GM18508 (cell line): ENCODE measurements around the gene ACSF2.

ENCODE experiments used
- ATAC-seq: cut with Tn5 transposase; IDR thresholded peaks from one replicate; pipeline ENCODE4 v1.9.1; 2021; ENCODE audit warnings: moderate number of reproducible peaks; ENCODE audit not compliant: insufficient read depth, unreplicated experiment

ACSF2 gene

DNA sequence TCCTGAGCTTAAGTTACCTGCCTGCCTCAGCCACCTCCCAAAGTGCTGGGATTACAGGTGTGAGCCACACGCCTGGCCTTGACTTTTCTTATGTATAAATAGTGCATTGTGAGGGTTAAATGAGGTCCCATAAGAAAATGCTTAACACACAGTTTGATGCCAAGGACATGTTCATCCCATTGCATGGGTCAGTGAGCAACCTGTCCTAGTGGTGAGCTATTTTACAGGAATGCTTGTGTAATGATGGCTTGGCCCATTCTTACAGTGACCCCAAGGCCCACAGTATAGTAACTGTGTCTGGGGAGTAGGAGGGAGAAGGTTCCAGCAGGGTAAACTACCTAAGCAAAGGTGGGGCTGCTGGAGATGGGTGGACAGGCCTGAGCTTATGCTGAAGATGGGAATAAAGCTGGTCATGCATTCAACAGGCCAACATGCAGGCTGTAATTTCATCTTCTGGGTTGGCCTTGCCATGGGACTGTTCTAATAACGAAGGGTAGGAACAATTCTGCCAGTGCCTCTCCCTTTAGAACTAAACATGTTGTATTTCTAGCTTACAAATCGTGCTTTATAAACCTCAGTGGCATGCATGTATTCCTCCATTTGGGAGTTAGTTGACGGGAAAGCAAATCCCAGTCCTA is 6.2 kb downstream of the ACSF2 start:
- ATAC-seq: no peak

DNA sequence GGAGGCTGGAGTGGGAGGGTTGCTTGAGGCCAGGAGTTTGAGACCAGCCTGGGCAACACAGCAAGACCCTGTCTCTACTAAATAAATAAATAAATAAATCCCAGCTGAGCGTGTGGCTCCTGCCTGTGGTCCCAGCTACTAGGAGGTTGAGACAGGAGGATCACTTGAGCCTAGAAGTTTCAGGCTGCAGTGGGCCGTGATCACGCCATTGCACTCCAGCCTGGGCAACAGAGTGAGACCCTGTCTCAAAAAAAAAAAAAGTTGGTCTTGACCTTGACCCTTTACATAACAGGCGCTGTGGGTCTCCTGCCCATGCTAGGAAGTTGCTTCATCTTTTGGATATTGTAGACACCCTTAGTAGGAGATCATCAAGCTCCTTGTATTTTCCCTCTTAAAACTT is 11.4 kb downstream of the ACSF2 start:
- no peak for ATAC-seq

DNA sequence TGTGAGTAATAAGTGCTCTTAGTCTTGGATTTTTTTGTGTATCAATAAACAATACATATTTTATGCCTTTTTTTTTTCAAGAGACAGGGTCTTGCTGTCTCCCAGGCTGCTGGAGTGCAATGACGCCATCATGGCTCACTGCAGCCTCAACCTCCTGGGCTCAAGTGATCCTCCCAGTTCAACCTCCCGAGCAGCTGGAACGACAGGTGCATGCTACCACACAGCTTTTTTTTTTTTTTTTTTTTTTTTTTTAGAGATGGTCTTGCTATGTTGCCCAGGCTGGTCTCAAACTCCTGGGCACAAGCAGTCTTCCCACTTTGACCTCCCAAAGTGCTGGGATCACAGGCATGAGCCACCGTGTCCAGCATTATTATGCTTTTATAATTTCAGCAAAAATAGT is 13.0 kb downstream of the ACSF2 start:
- no peak for ATAC-seq

DNA sequence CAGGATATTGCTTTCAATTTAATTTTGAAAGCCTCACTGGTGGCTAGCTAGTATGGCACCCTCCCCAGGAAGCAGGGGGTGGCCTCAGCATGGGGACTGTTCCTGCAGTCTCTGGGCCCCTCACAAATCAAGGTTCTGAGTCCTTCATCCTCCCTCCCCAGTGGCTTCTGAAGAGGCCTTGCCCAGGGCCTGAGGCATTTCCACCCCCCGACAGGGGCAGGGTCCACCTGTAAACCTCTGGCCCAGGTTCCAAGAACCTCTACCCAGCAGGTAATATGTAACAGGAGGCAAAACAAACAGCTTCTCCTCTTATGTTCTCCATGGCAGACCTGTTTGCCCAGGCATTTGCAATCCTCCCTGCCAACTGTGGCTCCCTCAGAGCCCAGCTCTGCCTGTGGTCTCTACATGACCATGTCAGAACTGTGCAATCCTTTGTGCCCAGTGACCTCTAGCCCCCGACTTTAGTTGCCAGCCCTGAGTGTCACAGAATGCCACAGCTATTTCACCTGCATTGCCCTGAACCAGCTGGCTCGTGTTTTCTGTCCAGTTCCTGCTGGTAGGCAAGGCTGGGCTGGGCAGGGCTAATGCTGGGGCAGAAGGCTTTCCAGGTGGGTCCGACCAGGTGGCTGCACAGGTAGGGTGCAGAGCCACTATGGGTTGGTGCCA is 14.3 kb downstream of the ACSF2 start:
- no peak for ATAC-seq

DNA sequence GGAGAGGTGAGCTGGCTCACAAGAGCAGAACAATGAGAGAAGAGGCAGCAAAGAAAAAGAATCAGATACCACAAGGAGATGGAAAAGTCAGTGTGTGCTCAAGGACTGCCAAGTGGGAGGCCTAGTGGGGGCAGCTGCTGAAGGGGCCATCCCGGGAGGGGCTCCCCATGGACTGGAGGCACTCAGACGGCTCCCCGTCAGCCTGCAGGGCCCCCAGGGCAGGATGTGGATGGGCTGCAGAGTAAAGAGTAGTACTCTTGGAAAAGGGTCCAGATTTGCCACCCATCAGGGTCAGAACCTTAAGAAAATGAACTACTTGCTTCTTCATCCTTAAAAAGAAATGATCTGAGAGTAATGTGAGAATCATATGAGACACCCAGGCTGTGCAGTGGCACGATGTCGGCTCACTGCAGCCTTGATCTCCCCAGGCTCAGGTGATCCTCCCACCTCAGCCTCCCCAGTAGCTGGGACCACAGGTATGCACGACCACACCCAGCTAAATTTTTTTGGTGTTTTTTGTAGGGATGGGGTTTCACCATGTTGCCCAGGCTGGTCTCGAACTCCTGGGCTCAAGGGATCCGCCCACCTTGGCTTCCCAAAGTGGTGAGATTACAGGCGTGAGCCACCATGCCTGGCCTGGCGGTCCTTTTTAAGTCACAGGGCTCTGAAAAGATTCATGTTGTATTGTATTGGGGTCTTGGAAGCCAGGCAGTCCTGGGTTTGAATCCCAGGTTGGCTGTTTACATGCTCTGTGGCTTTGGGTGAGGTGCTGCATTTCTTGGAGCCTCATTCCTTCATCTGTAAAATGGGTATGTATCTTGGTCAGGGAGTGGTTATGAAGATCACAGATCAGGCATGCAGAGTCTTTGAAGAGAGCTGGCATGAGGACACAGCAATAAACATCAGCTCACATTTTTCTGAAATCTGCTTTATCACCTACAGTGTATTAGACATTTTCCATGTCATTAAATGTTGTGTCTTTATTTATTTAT is 15.1 kb downstream of the ACSF2 start:
- ATAC-seq: no peak

DNA sequence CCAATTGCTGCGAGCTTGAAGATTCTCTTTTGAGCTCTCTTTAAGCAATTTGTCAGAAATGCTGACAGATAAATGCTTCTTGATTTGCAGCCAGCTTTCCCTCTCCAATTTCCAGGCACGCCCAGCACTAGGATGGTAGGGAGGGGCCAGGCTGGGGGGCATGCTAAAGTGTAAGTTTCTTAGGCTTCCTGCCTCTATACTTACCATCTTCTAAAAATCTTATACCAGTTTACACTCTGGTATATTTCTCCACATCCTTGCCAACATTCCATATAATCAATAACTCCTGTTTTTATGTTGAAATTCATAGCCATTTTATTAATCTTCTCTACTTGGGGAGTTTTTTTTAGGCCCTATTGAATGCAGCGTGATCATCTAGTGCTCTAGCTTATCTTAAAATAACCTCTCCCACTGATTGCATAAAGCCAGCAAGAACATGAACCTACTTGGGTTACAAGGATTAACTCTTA is 17.5 kb downstream of the ACSF2 start:
- no peak for ATAC-seq

DNA sequence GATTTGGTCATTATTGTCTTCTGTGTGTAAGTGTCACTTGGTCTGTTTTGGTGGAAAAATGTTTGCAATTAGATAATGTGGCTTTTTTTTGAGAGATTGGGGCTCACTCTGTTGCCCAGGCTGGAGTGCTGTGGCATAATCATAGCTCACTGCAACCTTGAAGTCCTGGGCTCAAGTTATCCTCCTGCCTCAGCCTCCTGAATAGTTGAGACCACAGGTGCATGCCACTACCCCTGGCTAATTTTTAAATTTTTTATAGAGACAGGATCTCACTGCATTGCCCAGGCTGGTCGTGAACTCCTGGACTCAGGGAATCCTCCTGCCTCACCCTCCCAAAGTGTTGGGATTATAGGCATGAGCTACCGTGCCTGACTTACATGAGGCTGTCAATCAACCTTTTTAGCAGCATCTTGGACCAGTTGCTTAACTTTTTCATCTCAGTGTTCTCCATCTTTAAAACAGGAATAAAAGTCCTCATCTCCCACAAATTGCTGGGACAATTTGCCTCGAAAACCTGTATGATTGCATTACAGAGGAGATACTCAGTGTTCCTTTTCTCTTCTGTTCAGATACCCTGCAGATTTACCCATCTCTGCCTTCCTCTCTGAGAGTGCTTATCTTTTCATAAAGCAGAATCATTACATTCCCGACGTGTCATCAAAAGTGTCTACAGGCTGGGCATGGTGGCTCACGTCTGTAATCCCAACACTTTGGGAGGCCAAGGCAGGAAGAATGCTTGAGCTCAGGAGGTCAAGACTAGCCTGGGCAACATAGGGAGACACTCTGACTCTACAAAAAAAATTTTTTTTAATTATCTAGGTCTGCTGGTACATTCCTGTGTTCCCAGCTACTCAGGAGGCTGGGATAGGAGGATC is 19.1 kb downstream of the ACSF2 start:
- no peak for ATAC-seq

DNA sequence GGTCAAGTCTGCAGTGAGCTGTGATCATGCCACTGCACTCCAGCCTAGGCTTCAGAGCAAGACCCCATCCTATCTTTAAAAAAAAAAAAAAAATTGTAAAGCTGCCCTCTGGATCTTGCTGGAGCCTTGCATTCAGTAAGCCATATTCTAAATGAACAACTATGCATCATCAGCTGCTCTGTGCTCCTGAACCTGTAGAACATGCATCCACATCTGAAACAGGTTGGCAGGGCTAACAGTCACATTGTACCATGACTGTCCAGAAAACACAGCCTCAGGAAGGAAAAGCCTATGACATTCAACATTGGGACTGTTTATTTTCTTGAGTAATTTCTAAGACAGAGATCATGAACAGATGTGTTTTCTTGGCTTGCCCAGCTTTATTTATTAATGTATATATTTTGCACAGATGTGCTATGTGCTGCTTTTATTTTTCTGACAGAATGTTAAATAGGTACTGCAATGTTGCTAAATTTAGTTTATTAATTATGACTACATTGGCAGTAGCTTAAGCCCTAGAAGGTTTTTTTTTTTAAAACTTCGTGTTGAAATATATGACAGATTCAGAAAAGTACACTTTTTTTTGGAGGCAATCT is 19.8 kb downstream of the ACSF2 start:
- ATAC-seq: no peak

DNA sequence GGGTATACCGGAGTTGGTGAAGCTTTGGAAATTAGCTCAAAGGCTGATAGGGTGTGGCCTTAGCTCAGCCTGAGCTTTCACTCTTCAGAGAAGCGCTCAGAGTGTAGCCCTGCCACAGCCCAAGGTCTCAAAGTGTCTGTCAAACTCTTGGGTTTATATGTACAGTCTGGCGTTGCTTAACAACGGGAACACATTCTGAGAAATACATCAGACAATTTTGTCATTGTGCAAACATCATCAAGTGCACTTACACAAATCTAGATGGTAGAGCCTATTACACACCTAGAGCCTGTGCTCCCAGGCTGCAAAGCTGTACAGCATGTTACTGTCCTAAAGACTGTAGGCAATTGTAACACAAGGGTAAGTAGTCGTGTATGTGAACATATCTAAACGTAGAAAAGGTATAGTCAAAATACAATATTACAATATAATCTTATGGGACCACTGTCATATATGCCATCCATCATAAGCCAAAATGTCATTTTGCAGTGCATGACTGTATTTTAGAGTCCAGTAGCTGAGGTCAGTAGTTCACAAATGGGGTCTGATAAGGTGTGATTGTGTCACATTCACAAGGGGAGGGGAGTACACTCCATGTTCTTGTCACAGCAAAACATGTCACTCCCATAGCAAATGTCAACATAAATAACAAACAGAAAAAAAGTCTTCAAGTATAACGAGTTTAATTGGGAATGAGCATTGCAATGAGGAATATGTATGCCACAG is 22.0 kb downstream of the ACSF2 start:
- no peak for ATAC-seq

DNA sequence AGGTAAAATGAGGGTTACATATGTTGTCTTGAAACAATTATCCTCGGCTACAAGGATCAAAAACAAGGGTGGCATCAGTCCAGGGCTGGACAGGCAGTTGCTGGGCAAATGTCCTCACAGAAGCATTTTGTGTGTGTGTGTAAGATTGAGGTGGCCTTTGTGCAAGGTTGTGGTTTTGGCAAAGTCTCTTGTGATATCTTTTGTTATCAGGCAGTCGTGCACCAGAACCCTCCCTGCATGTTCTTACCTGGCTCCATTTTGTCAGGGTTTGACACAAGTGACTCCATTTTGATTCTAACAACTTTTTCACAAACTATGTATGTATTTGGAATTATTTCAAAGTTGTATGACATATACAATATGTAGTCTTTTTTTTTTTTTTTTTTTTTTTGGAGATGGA is 22.6 kb downstream of the ACSF2 start:
- ATAC-seq: no peak

DNA sequence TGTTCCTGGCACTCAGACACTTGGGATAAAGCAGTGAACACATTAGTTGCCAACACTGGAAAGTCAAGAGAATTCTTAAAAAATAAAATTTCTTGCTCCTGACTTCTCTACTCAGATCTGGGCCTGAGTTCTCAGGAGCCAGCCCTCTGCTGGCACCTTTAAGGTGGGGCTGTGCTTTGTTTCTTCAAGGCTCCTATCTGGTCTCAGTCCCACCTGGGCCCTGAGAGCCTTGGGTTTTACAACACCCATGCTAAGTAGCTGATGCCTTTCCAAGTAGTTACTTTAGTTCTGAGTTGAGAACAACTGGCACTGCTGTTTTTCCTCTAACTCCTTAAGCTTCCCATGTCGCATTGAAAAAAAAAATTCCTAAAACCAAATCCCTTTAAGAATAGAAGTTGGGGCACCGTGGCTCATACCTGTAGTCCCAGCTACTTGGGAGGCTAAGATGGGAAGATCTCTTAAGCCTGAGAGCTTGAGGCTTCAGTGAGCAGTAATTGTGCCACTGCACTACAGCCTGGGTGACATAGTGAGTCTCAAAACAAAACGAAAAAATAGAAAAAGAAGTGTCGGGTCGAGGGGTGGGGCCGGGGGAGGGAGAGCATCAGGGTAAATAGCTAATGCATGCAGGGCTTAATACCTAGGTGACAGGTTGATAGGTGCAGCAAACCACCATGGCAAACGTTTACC is 26.1 kb downstream of the ACSF2 start:
- no peak for ATAC-seq

DNA sequence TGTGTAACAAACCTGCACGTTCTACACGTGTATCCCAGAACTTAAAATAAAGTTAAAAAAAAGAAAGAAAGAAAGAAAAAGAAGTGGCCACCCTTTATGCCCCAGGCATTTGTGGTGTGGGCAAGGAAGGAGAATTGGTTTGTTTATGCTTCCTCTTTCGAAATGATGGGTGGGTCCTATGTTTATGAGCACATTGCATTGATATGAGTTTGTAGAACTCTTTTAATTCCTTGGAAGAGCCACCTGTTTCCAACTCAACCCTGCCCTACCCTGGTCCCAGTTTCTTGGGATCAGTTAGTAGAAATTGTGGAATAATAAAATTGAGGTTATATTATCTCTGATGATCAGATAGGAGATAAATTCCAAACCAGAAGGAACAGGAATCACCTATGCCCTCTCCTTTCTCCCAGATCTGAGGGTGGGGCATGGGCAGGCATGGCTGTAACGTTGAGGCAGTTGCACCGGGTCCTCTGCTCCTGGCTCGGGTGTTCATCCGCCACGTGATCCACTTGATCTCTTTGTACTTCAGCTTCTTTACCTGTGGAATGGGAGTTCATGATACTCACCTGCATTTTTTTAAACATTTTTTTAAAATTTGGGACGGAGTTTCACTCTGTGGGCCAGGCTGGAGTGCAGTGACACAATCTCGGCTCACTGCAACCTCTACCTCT is 26.7 kb downstream of the ACSF2 start:
- no peak for ATAC-seq

DNA sequence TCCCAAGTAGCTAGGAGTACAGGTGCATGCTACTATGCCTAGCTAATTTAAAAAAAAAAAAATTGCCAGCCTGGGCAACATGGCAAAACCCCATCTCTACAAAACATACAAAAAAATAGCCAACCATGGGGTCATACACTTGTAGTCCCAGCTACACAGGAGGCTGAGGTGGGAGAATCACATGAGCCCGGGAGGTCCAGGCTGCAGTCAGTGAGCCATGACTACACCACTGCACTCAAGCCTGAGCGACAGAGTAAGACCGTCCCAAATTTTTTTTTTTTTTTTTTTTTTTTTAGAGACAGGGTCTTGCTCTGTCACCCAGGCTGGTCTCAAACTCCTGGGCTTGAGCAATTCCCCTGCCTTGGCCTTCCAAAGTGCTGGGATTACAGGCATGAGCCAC is 27.9 kb downstream of the ACSF2 start:
- ATAC-seq: no peak

DNA sequence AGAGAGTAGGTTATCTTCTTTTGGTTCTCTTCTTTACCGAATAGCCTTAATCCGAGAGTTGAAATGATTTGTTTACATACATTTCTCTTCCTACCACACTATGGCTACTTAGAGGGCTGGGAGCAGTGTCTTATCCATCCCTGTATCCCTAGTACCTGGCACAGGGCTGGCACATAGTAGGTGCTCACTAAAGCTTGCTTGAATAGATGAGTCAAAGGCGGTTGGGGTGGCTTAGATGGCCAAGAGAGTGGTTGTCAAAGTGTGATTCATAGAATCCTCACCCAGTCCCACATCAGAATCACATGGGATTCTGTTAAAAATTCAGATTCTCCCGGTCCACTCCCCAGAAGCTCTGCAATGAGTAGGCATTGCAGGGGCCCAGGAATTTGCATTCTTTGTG is 31.6 kb downstream of the ACSF2 start:
- no peak for ATAC-seq

DNA sequence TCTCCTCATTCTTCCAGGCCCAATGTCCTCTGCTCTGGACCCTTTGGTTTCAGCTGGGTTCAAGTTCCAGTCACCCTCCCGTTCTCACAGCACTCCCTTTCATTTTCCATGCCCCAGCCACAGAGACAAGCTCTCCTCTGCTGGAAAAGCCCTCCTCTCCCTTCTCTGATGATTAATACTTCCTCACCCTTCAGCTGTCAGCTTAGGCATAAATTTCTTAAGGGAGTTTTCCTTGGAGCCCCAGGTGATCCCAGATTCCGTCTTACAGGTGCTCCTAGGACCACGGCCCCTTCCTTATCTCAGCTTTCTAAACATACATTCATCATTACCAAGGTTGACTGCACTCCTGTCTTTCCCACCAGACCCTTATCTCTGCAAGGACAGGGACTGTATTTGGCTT is 32.3 kb downstream of the ACSF2 start:
- no peak for ATAC-seq

DNA sequence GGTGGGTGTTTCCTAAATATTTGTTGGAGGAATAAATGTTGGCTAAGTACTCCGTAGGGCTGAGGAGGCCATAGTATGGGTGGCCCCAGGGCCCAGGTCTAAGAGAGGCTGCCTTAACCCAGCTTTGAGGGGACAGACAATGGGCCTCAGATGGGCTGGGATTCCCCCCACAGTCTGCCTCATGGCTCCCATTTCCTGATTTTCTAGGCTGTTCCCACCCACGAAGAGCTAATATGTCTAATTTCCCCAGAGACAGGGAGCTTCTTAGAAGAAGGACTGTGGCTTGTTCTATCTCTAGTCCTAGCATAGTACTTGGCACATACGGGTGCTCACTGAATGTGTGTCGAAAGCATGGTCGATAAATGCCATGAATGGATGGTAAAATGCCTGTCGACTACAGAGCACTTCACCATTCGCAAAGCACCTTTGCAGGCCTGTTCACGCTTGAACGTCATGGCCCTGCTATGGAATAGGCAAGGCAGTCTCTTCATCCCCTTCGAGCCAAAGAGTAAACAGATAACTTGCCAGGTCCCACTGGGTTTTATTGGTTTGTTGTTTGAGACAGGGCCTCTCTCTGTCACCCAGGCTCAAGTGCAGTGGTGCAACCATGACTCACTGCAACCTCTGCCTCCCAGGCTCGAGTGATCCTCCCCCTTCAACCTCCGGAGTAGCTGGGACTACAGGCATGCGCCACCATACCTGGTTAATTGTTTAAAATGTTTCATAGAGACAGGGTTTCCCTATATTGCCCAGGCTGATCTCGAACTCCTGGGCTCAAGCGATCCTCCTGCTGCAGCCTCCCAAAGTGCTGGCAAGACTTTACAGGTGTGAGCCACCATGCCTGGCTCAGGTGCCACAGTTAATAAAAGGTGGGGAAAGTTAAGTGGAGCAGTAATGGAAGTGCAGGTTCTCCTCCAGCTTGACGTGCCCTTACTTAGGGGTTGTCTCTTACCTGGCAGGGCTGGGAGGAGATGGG is 33.0 kb downstream of the ACSF2 start:
- ATAC-seq: no peak

DNA sequence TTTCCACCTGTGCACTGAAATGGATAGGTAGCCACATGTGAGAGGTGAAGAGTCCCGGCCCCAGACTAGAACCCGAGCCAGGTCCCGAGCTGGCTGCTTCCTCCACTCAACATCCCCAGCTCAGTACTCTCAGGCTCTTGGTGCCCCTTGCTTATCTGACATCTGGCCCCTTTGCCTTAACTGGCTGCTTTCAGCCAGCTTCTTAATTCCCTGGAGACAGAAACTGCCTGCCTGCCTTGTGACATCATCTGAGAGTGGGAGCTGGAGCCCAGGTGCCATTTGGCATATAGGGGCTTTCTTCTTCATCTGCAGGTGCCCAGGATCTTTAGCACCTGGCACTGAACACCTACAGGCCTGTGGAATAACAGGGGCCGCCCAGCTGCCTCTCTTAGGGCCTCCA is 33.7 kb downstream of the ACSF2 start:
- no peak for ATAC-seq
